HG03060 (cell line): ENCODE data around the gene U2AF2.

ENCODE experiments used
- ATAC-seq: cut with Tn5 transposase; IDR thresholded peaks from one replicate; pipeline ENCODE4 v1.9.1; 2021; ENCODE audit warnings: low read depth, moderate number of reproducible peaks; ENCODE audit not compliant: unreplicated experiment

The U2AF2 gene

DNA sequence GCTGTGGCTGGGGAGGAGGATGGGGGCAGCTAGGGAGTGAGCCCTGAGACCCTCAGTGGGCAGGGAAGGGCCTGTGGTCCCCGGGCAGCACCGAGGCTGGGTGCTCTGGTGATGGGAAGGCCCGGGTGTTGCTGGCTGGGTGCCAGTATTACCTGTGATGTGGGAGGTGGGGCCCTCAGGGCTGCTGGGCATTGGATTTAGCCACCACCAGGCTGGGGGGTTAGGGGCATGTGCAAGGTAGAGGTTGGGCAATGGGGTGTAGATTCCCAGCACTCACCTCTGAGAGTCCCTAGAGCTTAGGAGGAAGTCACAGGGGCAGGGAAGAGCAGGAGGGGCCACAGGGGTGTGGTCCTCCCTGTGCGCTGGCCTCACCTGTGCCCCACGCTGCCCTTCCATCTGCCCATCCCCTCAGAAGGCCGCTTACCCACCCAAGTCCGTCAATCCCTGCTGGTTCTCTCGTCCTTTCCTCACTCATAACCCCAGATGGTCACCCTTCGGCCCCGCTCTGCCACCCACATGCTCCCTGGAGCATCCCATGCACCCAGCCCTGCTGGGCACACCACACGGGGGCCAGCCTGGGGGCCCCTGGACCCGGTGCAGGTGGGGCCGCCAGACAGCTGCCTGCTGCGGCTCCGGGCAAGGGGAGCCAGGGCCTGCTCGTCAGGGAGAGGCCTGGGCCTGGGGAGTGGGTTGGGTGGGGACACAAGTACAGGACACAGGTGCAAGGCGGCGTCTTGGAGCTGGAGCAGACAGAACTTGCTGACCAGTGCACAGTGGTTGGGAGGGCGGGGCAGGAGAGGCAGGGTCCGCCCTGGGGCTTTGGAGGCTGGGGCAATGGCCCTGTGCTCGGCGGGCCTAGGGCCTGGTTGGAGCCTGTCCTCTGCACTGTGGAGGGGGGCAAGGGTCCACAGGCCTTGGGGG, 32.7 kb downstream of the U2AF2 start:
- ATAC-seq: no peak

DNA sequence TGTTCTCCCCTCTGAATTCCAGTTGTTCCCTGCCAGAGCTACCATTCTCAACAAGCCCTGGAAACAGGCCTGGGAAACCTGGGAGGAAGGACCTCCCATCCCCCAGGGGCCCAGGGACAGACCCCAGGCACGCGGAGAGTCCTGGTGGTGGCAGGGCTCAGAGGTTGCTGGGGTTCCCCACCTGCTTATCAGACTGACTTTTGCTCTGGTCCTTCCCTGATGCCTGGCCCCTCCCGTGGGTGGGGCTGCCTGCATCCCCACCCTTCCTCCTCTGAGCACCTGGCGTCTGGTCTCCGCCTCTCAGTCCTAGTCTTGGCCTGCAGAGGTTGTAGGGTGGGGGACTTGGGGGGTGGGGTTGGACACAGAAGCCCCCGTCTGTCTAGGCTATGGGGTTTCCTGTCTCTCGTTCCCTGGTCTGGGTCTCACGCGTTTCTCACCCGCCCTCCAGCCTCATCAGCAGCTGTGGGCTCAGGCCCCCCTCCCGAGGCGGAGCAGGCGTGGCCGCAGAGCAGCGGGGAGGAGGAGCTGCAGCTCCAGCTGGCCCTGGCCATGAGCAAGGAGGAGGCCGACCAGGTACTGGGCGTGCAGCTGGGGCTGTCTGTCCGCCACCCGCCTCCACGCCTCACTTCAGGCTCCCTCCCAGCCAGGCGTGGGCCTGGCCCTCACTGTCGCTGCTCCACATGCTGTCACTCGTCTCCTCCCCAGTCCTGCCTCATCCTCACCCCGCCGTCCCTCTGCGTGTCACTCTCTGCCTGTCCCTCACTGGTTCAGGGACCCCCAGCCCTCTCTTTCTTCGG, 33.8 kb downstream of the U2AF2 start:
- no peak for ATAC-seq

DNA sequence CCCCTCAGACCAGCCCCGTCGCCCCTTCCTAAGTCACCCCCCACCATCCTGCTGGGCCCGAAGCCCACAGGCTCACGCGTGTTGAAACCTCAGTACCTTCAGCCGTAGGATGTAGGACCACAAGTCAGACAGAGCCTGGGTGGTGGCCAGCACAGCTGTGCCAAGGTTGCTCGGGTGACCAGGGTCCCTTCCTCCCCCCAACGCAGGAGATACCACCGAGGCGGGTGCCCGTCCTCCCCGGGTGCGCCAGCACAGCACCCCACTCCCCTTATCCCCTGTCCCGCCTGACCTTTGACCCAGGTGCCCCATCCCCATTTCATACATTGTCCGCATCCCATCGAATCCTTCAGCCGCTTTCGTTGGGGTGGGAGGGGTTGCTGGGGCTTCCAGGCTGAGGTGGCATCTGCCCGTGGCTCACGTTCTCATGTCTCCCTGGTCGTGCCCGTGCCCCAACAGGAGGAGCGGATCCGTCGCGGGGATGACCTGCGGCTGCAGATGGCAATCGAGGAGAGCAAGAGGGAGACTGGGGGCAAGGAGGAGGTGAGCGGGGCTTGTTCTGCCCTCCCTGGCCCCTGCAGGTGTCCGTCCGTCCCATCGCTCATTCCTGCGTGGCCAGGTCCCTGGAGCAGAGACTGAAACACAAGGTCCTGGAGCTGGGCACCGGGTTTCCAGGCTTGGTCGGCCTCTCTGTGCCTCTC, 34.7 kb downstream of the U2AF2 start:
- no peak for ATAC-seq

DNA sequence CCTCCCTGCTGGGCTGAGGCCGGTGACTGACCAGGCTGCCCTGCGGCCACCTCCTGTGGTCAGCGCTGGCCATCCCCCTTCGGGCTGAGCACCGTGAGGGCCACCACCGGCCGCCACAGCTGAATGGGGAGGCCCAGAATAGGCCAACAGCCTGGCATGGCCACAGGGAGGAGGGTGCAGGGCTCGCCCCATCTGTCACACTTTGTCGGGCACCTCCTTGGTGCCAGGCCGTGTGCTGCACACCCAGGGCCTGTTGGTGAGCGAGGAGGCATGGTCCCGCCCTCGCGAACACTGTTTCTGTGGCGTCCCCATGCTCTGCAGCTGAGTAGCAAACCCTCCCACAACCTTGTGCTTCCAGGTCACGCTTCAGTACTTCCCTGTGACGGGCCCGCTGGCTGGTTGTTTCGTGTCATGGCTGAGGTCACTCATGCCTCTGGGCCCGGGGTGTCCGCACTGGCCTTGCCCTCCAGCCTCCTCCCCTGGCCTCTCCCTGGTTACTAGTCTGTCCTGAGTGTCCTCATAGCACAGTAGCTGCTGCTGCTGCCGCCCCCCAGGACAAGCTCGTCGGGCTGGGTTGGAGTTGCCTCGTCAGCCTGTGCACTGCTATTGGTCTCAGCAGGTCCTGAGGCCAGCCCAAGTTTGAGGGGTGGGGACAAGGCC, 35.4 kb downstream of the U2AF2 start:
- no peak for ATAC-seq

DNA sequence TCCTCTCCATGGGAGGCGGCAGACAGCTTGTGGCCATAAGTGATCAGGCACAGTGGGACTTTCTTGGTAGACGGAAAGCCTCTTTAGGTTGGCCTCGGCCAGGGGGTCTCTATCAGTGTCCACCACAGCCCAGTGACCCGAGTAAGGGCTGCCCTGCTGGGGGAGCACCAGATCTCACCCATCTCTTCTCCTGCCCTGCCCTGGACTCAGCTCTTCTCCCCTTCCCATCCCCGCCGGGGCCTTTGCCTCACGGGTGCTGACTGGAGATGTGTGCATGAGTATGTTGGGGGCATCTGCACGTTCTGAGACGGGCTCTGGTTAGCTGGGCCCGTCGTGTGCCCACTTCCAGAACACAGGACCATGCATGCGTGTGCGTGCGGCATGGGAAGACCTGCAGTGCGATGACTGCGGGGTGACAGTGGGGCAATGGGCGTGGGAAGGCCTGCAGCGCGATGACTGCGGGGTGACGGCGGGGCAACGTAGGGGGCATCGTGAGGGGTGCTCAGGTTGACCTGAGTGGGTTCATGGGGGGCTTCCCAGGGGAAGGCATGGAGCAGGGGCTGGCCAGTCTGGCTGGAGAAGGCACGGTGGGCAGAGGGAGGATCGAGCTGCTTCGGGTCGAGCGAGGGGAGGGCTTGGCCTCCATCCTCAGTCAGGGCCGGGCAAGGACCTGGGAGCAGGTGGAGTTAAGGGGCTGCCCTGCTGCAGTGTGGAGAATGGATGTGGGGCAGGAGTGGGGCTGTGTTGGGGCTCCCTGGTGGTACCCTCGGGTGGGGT, 36.1 kb downstream of the U2AF2 start:
- ATAC-seq: no peak

DNA sequence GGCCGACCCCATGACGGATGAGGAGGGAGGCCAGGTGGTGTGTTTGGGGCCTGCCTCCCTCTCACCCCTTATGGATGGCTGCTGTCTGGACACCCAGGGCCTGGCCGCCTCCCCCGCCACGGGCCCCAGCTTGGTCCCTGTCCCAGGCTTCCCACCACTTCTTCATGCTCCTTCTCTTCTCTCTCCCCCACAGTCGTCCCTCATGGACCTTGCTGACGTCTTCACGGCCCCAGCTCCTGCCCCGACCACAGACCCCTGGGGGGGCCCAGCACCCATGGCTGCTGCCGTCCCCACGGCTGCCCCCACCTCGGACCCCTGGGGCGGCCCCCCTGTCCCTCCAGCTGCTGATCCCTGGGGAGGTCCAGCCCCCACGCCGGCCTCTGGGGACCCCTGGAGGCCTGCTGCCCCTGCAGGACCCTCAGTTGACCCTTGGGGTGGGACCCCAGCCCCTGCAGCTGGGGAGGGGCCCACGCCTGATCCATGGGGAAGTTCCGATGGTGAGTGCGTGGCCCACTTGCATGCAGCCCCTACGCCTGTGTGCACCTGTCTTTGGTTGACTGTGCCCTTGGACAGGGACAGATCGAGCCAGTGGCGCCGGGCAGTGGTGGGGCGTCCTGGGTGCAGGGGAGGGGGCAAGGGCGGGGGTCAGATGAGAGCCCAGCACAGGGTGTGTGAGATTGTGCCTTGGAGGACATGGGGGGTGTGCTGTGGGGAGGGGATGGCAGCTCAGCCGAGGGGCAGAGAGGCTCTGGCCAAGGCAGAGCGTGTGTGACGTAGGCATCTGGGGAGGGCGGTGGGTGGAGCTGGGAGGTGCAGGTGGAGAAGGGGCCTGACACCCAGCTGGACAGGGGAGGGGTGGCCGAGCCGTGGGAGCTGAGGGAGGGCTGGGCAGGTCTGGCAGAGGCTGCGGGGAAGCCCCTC, 37.0 kb downstream of the U2AF2 start:
- no peak for ATAC-seq

DNA sequence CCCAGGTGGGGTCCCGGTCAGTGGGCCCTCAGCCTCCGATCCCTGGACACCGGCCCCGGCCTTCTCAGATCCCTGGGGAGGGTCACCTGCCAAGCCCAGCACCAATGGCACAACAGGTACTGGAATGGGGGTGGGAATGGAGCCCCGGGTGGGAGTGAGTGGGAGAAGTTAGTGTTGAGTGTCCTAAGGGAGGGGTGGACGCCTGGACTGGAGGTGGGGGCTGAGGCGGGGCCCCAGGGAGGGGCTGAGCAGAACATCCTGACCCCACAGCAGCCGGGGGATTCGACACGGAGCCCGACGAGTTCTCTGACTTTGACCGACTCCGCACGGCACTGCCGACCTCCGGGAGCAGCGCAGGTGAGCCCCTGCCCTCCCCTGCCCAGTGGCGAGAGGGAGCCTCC, 37.8 kb downstream of the U2AF2 start:
- no peak for ATAC-seq

DNA sequence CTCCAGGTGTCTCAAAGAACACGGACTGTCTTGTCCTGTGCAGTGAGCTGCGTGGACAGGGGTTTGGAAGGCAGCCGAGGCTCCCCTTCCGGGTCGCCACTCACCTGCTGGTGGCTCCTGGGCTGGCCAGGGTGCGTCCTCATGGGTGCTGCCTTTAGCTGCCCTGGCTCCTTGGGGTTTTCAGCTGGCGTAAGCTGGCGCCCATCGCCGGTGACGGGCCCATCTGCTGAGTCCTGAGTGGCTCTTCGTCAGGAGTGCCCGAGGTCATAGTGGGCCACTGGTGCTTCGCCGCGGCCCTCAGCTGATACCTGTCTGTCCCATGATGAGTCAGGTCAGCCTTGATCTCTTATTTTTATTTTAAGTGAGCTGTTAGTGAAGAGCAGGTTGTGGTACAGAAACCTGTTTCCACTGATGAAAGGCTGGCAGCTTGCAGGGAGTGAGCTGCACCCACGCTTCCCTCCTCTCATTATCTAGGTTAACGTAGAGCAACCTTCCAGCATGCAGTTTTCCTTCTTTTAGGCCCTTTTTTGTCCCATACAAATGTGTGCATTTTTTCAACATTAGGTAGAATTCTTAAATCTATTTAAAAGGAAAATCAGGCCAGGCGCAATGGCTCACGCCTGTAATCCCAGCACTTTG, 38.6 kb downstream of the U2AF2 start:
- ATAC-seq: no peak

DNA sequence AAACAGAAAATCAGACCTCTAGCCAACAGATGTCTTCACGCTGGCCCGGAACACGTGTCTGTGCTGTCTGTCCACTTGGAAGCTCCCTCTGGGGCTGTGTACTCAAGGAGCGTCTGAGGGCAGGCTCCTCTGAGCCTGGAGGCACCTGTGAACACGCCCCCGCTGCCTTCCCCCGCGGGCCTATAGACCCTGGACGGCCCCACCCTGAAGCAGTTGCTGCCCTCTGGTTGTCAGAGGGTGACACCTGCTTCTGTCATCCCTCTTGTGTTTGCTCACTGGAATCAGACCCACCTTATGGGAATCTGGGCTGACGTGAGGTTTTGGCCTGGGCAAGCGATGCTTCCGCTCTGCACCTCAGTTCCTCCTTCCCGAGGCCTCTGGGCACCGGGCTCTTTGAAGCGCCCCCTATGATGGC, 39.4 kb downstream of the U2AF2 start:
- ATAC-seq: no peak

DNA sequence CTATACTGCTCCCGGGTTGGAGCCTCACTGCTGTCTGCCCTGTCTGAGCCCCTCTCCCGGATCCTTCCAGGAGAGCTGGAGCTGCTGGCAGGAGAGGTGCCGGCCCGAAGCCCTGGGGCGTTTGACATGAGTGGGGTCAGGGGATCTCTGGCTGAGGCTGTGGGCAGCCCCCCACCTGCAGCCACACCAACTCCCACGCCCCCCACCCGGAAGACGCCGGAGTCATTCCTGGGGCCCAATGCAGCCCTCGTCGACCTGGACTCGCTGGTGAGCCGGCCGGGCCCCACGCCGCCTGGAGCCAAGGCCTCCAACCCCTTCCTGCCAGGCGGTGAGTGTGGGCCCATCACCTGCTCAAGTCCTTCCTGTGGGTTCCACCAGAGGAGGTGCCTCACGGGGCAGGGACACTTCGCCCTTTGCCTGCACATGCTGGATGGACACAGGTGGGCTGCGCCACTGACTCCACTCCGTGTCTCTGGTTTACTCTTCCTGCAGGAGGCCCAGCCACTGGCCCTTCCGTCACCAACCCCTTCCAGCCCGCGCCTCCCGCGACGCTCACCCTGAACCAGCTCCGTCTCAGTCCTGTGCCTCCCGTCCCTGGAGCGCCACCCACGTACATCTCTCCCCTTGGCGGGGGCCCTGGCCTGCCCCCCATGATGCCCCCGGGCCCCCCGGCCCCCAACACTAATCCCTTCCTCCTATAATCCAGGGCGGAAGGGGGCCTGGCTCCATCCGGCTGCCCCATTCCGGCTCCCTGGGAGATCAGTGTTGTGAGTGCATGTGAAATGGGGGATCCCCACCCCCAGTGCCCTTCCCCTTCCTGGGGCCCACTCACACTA, 40.0 kb downstream of the U2AF2 start:
- no peak for ATAC-seq

DNA sequence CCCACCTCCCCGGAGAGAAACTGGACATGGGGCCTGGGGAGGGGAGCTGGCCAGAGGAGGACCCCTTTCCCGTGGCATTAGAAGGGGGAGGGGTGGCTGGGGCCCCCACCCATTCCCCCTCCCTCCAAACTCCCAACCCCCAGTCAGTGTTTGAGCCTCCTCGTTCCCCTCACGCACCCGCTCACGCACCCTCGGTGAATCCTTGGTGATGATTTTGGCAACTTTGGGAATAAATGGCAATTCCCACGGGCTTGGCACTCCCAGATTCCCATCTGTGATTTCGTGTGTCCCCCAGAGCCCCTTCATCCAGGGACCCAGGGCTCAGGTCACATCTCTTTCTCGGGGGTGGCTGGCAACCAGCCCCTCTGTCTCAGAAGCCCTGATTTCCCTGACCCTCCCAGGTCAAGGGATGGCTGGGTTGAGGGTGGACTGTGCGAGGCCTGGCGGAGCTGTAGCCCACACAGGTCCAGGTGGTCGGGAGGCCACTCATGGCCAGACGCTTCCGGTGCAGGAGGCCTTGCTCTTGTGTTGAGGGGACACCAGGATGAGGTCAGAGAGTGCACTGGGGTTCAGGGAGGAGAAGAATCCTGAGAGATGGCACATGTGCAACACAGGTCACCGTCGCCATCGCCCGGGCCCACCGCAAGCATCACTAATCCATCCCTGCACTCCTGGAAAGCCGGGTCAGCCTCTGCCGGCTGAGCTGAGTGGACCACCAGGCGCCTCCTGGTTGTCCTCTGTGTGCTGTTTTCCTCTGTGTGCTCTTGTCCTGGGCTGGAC, 40.9 kb downstream of the U2AF2 start:
- no peak for ATAC-seq

DNA sequence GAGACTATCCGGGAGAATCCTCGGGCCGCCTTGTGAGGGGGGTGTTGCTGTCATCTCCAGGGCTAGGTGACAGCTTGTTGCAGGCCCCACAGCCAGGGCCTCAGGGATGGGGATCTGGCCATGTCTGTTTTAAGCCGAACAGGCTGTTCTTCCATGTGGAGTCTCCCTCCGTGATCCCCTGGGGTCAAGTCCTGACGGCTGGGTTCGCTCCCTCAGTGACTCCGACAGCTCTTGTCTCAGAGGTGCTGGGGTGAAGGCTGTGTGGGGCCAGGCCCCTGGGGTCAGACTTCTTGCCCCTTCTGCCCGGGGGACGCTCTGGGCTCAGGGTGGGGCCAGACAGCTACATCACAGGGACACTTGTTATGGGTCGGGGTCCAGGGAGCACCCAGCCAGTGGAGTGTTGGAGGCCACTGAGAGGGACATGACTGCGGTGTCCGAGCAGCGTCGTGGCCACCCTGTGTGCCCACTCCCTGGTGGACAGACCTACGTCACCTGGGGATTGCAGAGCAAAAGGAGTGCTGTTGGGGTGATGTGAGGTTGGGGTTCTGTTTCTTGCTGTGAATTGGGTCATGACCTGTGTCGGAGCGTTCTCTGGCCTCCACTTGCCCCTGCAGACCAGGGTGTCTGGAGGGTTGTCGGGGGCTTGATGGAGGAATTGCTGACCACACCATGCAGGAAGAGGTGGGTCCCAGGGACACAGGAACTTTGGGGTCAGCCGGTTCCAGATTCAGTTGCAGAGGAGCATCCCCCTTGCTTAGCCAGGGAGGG, 41.6 kb downstream of the U2AF2 start:
- no peak for ATAC-seq

DNA sequence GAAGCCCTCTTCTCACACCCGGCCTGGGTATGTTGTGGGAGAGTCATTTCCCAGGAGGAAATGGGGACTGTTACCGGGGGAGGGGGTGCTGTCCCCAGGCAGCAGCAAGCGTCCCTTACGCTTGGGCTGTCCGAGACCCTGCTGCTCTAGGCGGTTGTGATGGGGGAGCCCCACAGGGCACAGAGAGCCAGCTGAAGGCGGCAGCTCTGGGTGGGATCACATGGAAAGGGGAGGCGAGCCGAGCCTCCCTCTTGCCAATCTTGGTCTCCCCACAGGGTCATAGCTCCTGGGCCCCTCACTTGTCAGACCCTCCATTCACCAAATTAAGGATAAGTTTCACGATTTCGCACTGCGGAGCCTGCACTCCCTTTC, 42.2 kb downstream of the U2AF2 start:
- no peak for ATAC-seq

DNA sequence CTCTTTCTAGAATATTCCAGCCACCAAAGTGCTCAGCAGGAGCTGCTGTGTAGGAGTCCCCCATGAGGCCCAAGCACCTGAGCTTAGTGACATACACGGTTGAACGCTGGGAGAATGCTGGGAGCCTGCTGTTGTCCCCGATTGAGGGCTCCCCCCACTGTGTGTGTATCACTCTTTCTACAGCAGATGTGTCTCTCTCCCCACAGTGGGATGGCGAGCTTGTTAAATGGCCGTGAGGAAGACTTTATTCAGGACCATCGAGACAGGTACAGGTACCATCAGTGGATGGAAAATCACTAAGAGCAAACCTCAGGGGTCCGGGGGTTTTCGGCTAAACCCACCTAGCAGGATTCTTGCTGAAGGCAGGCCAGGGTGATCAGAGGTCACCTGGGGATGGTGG, 42.9 kb downstream of the U2AF2 start:
- ATAC-seq: no peak

DNA sequence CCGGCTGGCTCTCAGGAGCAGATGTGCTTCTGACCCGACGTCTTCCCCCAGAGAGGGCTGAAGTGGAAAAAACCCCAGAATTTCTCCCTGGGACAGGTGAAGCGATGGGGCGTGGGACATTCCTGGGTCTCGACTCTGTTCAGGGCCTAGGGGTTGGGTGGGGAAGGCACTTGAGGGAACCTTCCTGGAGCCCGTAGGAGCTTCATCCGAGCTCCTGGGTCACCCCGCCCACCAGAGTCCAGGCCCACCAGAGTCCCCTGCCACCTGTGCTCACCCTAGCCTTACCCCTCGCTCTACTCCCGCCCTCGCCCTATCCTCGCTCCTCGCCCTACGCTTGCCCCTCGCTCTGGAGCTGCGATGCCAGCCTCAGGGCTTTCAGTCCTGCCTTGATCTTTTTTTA, 43.4 kb downstream of the U2AF2 start:
- ATAC-seq: no peak

DNA sequence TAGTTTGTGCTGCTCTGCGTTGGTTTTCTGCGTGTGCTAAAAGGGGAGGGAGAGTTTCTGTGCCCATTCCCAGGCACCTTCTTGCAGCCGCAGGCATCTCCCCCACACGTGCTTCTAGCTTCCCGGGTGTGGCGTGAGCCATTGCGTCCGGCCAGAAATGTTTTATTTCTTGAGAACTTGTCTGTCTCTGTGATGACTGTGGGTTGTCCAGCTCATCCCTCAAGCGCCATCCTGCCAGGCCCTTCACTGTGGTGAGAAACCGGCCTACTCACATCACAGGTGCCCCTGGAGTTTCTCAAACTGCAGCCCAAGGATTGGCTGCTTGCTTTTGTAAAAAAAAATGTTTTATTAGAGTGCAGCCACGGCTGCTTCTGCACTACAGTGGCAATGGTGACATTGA, 44.4 kb downstream of the U2AF2 start:
- ATAC-seq: no peak
